LNCaP clone FGC (cell line): Measurements from ENCODE around the gene CDHR5.
A peak's percentile ranks its signal among the peaks of the same experiment; 100 is the strongest.

Source experiments
- DNase-seq: peaks from one replicate; pipeline ENCODE4 v3.0.0-alpha.2; 2011; ENCODE audit warnings: low read depth
- H3K4me3 ChIP-seq: 2 replicates; pipeline ENCODE4 v1.5.1; 2011; ENCODE audit warnings: mild to moderate bottlenecking, low read depth, low read length, control low read depth
- TF ChIP-seq, protein P1 (sequence below): IDR thresholded peaks from 2 replicates; pipeline ENCODE4 v1.5.1; 2012; ENCODE audit warnings: mild to moderate bottlenecking; ENCODE audit not compliant: control insufficient read depth, insufficient read depth; ENCODE audit errors: extremely low read depth

Gene CDHR5, protein sequence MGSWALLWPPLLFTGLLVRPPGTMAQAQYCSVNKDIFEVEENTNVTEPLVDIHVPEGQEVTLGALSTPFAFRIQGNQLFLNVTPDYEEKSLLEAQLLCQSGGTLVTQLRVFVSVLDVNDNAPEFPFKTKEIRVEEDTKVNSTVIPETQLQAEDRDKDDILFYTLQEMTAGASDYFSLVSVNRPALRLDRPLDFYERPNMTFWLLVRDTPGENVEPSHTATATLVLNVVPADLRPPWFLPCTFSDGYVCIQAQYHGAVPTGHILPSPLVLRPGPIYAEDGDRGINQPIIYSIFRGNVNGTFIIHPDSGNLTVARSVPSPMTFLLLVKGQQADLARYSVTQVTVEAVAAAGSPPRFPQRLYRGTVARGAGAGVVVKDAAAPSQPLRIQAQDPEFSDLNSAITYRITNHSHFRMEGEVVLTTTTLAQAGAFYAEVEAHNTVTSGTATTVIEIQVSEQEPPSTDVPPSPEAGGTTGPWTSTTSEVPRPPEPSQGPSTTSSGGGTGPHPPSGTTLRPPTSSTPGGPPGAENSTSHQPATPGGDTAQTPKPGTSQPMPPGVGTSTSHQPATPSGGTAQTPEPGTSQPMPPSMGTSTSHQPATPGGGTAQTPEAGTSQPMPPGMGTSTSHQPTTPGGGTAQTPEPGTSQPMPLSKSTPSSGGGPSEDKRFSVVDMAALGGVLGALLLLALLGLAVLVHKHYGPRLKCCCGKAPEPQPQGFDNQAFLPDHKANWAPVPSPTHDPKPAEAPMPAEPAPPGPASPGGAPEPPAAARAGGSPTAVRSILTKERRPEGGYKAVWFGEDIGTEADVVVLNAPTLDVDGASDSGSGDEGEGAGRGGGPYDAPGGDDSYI

DNA sequence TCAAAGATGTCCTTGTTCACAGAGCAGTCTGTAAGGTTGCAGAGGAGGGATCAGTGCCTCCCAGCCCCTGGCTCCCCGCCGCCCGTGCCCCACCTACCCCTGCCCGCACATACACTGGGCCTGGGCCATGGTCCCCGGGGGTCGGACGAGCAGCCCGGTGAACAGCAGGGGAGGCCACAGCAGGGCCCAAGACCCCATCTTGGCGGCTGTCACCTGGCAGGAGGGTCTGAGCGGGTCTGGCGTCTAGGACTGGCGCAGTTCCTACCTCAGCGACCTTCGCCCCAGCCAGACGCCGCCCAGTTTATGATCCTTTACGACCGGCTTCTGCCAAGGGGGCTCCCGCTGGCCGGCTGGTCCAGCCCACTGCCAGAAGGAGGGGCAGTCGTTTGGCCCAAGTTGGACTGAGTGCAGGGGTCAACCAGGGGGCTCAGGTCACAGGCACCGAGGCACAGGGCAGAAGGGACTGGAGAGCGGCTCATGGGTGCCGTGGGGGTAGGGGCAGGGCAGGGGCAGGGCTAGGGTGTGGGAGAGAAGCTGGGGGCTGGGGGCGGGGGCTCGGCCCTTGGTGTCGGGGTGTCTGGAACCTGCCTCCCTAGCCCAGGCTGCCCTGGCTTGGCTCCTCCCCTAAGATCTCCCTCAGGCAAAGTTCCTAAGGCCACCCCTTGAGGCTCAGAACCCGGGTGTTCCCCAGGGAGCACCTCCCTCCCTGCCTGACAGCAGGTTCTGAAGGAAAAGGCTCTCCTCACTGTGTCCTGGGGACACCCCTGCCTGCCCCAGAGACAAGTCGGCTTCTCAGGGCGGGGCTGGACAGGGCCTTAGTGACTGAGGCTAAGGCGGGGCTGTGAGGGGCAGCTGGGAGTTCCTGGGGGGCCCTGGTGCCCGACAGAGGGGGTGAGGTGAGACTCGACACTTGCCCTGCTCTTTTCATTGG lies at the start of gene CDHR5:
Gene CDHR5, minus strand, starts transcription at position 251 of the 931 bp plus-strand sequence. Its CDS starts 53 bp downstream, at position 198.
- no peak within 1 kb of the TSS for H3K4me3 ChIP-seq
- TF ChIP-seq, protein P1, sequence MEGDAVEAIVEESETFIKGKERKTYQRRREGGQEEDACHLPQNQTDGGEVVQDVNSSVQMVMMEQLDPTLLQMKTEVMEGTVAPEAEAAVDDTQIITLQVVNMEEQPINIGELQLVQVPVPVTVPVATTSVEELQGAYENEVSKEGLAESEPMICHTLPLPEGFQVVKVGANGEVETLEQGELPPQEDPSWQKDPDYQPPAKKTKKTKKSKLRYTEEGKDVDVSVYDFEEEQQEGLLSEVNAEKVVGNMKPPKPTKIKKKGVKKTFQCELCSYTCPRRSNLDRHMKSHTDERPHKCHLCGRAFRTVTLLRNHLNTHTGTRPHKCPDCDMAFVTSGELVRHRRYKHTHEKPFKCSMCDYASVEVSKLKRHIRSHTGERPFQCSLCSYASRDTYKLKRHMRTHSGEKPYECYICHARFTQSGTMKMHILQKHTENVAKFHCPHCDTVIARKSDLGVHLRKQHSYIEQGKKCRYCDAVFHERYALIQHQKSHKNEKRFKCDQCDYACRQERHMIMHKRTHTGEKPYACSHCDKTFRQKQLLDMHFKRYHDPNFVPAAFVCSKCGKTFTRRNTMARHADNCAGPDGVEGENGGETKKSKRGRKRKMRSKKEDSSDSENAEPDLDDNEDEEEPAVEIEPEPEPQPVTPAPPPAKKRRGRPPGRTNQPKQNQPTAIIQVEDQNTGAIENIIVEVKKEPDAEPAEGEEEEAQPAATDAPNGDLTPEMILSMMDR: no peak
- no peak for DNase-seq

DNA sequence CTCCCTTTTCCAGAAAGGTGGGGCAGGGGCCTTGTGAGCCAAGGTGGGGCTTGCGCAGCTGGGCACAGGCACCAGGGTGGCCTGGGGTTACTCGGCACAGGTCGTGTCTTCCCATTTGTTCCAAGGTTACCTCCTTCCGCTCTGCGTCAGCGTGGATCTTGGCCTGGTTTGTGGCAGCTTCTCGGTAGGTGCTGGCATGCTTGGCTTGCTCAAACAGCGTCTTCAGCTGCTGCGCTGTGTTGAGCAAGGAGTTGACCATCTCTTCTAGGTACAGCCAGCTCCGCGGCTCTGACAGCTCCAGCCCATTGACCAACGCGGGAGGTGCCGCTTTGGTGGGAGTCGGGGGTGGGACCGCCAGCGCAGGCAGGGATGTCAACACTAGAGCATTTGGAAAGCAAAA lies 49.7 kb upstream of the CDHR5 start:
- no peak for DNase-seq
- H3K4me3 ChIP-seq: no peak overlapping the region
- TF ChIP-seq, protein P1: no peak

DNA sequence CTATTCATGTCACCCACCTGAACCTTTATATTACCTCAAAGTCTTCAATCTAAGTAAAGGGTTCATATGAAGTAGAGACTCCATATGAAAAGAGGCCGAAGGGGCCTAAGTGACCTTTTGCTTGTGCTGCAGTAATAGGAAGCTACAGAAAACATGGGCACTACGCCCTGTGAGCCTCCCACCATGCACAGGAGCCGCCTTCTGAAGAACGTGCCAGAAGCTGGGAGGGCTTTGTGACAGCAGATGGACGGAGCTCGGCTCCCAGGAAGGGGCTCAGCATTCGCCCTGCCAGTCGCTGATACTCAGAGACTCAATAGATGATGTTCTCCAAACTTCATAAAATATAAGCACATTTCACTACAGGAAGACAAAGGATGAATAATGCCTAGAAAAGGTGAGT lies 49.1 kb upstream of the CDHR5 start:
- no peak for DNase-seq
- no peak overlapping the region for H3K4me3 ChIP-seq
- TF ChIP-seq, protein P1: no peak

DNA sequence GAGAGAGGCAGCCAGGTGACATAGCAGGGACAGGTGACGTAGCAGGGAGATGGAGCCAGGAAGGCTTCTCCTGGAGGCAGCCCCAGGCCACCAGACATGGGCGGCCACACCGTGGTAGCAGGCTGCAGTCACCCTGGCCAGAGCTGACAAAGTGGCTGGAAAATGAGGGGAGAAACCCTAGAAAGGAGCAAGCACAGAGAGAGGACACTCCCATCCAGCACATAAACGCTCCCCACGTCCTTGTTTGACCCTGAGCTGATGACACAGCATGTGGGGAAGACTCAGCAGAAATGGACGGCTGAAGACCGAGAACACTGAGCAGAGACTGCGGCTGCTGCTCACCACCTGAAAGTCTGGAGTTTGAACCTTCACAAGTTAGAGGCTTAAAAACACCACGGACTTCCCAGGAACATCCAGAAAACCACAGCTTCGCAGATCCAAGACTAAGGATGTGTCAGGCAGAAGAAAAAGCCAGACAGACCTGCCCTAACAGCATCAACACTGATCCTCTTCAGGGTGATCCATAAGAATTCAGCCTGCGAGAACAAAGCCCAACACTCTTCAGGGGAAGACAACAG lies 41.0 kb upstream of the CDHR5 start:
- TF ChIP-seq, protein P1: no peak

DNA sequence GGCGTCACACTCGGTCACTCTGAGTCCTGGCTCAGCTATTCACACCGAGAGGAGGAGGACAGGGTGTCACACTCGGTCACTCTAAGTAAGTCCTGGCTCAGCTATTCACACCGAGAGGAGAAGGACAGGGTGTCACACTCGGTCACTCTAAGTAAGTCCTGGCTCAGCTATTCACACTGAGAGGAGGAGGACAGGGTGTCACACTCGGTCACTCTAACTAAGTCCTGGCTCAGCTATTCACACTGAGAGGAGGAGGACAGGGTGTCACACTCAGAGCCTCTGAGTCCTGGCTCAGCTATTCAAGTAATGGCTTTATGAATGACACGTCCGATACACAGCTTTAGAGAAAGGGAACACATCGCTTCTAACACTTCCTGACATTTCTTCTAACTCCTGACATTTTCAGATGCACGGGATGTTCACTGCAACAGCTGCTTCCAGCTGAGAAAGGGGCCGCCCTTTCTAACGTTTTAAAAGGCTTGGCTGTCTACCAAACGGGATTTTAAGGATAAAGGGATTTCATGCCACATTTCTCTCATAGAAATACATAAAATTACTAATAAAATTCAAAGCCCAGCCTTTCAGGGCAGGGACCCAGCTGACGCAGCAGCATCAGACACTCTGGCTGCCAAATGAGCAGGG lies 40.4 kb upstream of the CDHR5 start:
- DNase-seq: peak; percentile 90
- 0 out of 2 replicates have a peak overlapping the region, but pooled peaks have one; percentile 9 for H3K4me3 ChIP-seq
- TF ChIP-seq, protein P1: no peak

More for the DNA sequence above, 41.0 kb upstream of the CDHR5 start:
- no peak for DNase-seq
- peak overlapping the region; percentile 19; the same call in 1 of the 2 replicates for H3K4me3 ChIP-seq
